Measurements from ENCODE around the gene MAPKAP1. TPM values are rescaled to one million over a fixed set of nuclear protein-coding genes. Genes with fewer than 3 reads are reported as not detected.

Gene MAPKAP1
- polyA plus RNA-seq, 3 donors = 39.9 to 57.5 (median 44.1) TPM

- H3K27me3 ChIP-seq (ENCODE audit: control insufficient read depth in 2 of 2, insufficient read depth in 2 of 2, low read length in 2 of 2) = no peaks in the 10 kb centered on the region
- H3K4me1 ChIP-seq (ENCODE audit: control insufficient read depth in 1 of 2, insufficient read depth in 2 of 2, low read length in 2 of 2) = peaks cover 23 to 33% of the 10 kb centered on the region in 2 donors
- H3K79me2 ChIP-seq (ENCODE audit: insufficient read depth, low read length) = peaks cover 9% of the 10 kb centered on the region
- no peak overlapping the region for H3K9ac ChIP-seq (ENCODE audit: insufficient read depth, low read length, poor library complexity, severe bottlenecking)
- TF ChIP-seq CTCF (IDR thresholded peaks at IDR 0.05) = no peak
- Mint-ChIP-seq H3K4me3 (no peak overlapping the region), H3K27ac (no peak overlapping the region), H3K27me3 (ENCODE audit: low read depth in 3 of 3) (no peaks in the 10 kb centered on the region), H3K4me1 (peaks cover 30% of the 10 kb centered on the region), H3K9me3 (no peaks in the 10 kb centered on the region), H3K36me3 (peaks cover 41 to 42% of the 10 kb centered on the region in 2 donors)
- H4K20me1 ChIP-seq (ENCODE audit: insufficient read depth, low read length) = no peaks in the 10 kb centered on the region
- no CpG with 5 or more reads among the region's 4 CpGs for WGBS (ENCODE audit: insufficient coverage)
- no peak for DNase-seq
- H2AFZ ChIP-seq (ENCODE audit: insufficient read depth, low read depth, low read length, poor library complexity, severe bottlenecking) = no peak overlapping the region
- no peak overlapping the region for H3K4me2 ChIP-seq (replicated peaks; ENCODE audit: extremely low read depth, low read length, poor library complexity, severe bottlenecking)
- peaks cover 4 to 42% of the 10 kb centered on the region in 2 donors for H3K36me3 ChIP-seq (replicated peaks in 1 of 2; ENCODE audit: control insufficient read depth in 1 of 2, insufficient read depth in 2 of 2, low read length in 2 of 2)
- H3K9me3 ChIP-seq (replicated peaks in 1 of 2; ENCODE audit: control insufficient read depth in 1 of 2, insufficient read depth in 1 of 2, low read length in 2 of 2) = no peaks in the 10 kb centered on the region
- intact Hi-C loops (cut with micrococcal nuclease) = loop anchor here in 1 of 2 donors (10.0 kb wide), 1 partner anchor 50 kb away; the partner anchor contains the start of gene MAPKAP1
- H3K4me3 ChIP-seq (replicated peaks in 1 of 3; ENCODE audit: low read depth in 2 of 3, low read length in 3 of 3) = no peak overlapping the region
- no peak overlapping the region for H3K27ac ChIP-seq (ENCODE audit: low read depth in 1 of 2, low read length in 2 of 2)
Observed at GRCh38 chr9:125655066-125655633, 51.9 kb downstream of the MAPKAP1 start.

- H3K36me3 Mint-ChIP-seq = peaks cover 41 to 42% of the 10 kb centered on the region in 2 donors
- no peak for DNase-seq
- H3K9me3 ChIP-seq (replicated peaks in 1 of 2; ENCODE audit: control insufficient read depth in 1 of 2, insufficient read depth in 1 of 2, low read length in 2 of 2) = no peaks in the 10 kb centered on the region
- peaks cover 33 to 43% of the 10 kb centered on the region in 2 donors for H3K4me1 ChIP-seq (ENCODE audit: control insufficient read depth in 1 of 2, insufficient read depth in 2 of 2, low read length in 2 of 2)
- no peak overlapping the region for H2AFZ ChIP-seq (ENCODE audit: insufficient read depth, low read depth, low read length, poor library complexity, severe bottlenecking)
- no peak for TF ChIP-seq CTCF (IDR thresholded peaks at IDR 0.05)
- peaks cover 40% of the 10 kb centered on the region for H3K4me1 Mint-ChIP-seq
- 85% methylated on average over 2 of the region's 5 CpGs for WGBS (ENCODE audit: insufficient coverage)
- no peak overlapping the region for H3K27ac Mint-ChIP-seq
- H3K9ac ChIP-seq (ENCODE audit: insufficient read depth, low read length, poor library complexity, severe bottlenecking) = no peak overlapping the region
- no peak overlapping the region for H3K4me2 ChIP-seq (replicated peaks; ENCODE audit: extremely low read depth, low read length, poor library complexity, severe bottlenecking)
- peaks cover 9% of the 10 kb centered on the region for H3K79me2 ChIP-seq (ENCODE audit: insufficient read depth, low read length)
- H3K27me3 Mint-ChIP-seq (ENCODE audit: low read depth in 3 of 3) = no peaks in the 10 kb centered on the region
- no peaks in the 10 kb centered on the region for H3K9me3 Mint-ChIP-seq
- H3K36me3 ChIP-seq (replicated peaks in 1 of 2; ENCODE audit: control insufficient read depth in 1 of 2, insufficient read depth in 2 of 2, low read length in 2 of 2) = peaks cover 4 to 32% of the 10 kb centered on the region in 2 donors
- H3K4me3 Mint-ChIP-seq = no peak overlapping the region
- no peak overlapping the region for H3K4me3 ChIP-seq (replicated peaks in 1 of 3; ENCODE audit: low read depth in 2 of 3, low read length in 3 of 3)
- H3K27me3 ChIP-seq (ENCODE audit: control insufficient read depth in 2 of 2, insufficient read depth in 2 of 2, low read length in 2 of 2) = no peaks in the 10 kb centered on the region
- intact Hi-C loops (cut with micrococcal nuclease) = loop anchor here (5.0 to 10.0 kb wide), 3 partner anchors 51 to 93 kb away; partner anchors contain the start of genes MAPKAP1 (in 2 of the 2) and PBX3 (in 1 of the 2)
- H4K20me1 ChIP-seq (ENCODE audit: insufficient read depth, low read length) = no peaks in the 10 kb centered on the region
- no peak overlapping the region for H3K27ac ChIP-seq (ENCODE audit: low read depth in 1 of 2, low read length in 2 of 2)
Observed at GRCh38 chr9:125654121-125654520, 52.9 kb downstream of the MAPKAP1 start.
